DOHH2 (cell line): Measurements from ENCODE around the gene CDK14.

Experiments
- CTCF ChIP-seq: fragments of 200-600 bp; sonication (generic); IDR thresholded peaks from one replicate; pipeline ENCODE4 v1.5.1; 2014; ENCODE audit warnings: antibody characterized with exemption, mild to moderate bottlenecking, low read depth, low read length; ENCODE audit not compliant: poor library complexity, severe bottlenecking
- EZH2phosphoT487 ChIP-seq: fragments of 200-600 bp; sonication (generic); IDR thresholded peaks from 2 replicates; pipeline ENCODE4 v1.6.1; 2017; ENCODE audit warnings: borderline replicate concordance, mild to moderate bottlenecking, antibody characterized with exemption, low read length, moderate library complexity, mixed read lengths

DNA sequence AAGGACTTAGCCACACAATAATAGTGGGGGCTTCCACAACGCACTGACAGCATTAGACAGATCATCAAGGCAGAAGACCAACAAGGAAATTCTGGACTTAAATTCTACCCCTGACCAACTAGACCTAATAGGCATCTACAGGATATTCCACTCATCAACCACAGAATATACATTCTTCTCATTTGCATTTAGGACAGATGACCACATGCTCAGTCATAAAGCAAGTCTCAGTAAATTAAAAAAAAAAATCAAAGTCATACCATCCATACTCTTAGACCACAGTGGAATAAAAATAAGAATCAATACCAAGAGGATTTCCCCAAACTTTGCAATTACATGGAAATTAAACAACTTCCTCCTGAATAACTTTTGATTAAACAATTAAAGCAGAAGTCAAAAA is 155.9 kb downstream of the CDK14 start:
- TF ChIP-seq CTCF, result no peak
- TF ChIP-seq EZH2phosphoT487, result no peak
